GM19043 (cell line): ENCODE data around the gene EDIL3.
"Not testable (repeated sequence)": the region's sequence is repeated elsewhere in the genome, so short reads cannot be mapped to it uniquely, and the experiment has no call there.

Experiments
- ATAC-seq: cut with Tn5 transposase; IDR thresholded peaks from one replicate; pipeline ENCODE4 v1.9.1; 2021; ENCODE audit warnings: low read depth; ENCODE audit not compliant: unreplicated experiment

EDIL3 gene

GRCh38 chr5:84086511-84086910, 298.2 kb downstream of the EDIL3 start:
- ATAC-seq = no peak

DNA sequence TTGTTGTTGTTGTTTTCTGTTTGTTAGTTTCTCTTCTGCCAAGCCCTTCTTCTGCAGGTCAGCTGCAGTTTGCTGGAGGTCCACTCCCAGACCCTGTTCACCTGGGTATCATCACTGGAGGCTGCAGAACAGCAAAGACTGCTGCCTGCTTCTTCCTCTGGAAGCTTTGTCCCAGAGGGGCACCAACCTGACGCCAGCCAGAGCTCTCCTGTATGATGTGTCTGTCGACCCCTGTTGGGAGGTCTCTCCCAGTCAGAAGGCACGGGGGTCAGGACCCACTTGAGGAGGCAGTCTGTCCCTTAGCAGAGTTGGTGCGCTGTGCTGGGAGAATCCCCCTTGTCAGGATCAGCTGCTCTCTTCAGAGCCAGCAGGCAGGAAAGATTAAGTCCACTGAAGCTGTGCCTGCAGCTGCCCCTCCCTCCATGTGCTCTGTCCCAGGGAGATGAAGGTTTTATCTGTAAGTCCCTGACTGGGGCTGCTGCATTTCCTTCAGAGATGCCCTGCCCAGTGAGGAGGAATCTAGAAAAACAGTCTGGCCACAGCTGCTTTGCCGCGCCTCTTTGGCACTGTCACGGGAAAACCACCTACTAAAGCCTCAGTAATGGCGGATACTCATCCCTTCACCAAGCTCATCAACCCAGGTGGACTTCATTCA, 299.2 kb downstream of the EDIL3 start:
- no peak for ATAC-seq

DNA sequence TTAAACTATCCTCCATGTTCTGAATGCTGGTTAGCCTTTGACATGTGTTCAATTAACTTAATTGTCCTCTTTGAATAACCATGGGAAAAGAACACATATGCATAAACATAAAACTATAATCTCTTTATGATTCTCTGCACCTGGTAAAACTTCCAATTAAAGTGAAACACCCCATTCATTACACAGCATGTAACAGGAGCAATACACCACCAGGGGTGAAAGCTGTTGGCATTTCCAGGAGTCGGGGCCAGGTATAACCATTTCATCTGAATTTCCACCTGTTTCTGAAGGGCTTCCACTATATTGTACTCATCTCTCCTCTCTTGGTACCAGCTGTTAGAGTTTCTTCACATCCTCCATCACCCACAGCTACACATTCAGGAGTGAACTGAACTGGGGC, 303.8 kb downstream of the EDIL3 start:
- ATAC-seq = no peak

- ATAC-seq = no peak
Measured at GRCh38 chr5:84072339-84072738, 312.3 kb downstream of the EDIL3 start.

GRCh38 chr5:84069608-84070179, 315.0 kb downstream of the EDIL3 start:
- no peak for ATAC-seq

GRCh38 chr5:84063041-84063440, 321.6 kb downstream of the EDIL3 start:
- ATAC-seq = no peak

DNA sequence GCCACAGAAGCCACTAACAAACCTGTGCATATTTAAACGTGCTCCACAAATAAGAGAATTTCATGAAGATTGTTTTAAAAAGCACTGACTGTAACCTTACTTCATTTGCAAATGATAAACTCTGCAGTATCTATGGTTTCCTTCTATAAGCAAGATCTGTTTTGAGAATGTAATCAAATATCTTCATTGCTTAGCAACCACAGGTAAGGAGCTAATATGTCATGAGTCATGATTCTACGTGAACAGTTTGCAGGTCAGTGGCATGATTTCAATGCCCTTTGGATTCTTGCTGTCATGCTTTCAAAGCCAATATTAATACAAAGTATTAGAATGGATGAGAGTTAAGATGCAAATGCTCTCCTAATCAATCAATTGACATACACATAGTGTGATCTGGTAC, 325.0 kb downstream of the EDIL3 start:
- no peak for ATAC-seq

DNA sequence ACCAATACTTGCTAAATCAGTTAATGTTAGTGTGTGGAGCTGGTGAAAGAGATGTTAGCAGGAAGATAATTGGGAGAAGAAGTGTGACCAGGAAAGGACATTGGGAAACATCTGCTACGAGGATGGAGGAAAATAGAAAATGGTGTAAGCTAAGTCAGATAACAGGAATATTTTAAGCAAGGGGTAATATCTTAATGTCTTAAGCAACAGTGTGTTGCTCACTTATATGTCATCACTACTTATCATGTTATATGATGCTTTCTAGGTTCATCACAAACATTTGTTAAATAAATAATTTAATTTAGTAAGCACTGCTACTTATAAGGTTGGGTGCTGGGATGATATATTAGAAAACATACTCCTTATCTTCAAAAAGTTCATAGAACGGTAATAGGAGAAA, 326.1 kb downstream of the EDIL3 start:
- ATAC-seq = no peak

DNA sequence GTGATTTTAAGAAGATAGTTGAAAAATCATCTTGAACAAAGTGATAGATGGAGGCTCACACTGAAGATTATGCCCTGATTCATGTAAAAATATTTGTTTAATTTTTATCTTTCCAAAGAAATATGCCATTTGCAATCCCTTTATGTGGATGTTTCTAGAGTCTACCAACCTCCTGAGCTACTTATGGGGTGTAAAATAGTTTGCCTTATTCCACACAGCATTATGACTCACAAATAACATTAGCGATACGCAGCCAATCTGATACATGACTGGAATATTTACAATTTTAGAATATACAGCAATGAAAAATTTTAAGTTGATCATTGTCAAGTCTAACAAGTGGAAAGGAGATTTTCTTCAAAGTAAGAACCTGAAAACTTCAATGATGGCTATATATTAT, 327.5 kb downstream of the EDIL3 start:
- ATAC-seq = no peak

DNA sequence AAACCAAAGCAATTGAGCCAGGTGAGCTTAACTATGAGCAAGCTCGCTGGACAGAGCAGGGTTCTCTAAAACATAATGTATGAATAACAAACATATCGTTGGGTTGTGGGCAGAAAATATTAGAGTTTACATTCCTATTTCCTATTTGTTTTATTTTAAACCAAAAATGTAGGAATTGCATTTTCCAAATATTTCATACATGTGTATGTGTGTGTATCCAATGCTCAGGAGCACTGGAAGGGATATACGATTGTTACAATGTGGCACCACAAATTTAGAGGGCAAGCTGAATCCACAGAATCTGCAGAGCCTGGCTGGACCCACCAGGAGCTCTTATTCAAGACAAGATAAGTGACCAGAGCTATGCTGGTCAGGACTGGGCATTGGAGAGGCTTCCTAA, 338.7 kb downstream of the EDIL3 start:
- ATAC-seq = no peak

GRCh38 chr5:84036842-84037241, 347.8 kb downstream of the EDIL3 start:
- ATAC-seq = no peak

DNA sequence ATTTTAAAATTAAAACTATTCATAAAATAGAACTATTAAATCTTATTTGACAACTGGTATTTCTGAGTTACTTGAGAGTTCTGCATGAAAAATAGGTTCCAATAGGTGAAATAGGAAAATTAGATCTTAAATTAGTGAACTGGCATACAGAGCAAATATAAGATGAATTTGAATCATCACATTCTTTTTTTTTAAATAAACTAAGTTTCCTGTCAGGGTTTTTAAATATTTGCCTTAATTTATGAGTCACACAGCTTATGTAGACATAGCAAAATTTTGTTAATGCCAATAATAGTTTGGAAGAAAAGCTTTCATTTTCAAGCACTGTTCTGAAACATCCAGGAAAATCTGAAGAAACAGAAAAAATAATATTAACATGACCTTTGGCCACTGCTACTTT, 352.4 kb downstream of the EDIL3 start:
- ATAC-seq = no peak

- no peak for ATAC-seq
Measured at GRCh38 chr5:84028093-84028492, 356.6 kb downstream of the EDIL3 start.

DNA sequence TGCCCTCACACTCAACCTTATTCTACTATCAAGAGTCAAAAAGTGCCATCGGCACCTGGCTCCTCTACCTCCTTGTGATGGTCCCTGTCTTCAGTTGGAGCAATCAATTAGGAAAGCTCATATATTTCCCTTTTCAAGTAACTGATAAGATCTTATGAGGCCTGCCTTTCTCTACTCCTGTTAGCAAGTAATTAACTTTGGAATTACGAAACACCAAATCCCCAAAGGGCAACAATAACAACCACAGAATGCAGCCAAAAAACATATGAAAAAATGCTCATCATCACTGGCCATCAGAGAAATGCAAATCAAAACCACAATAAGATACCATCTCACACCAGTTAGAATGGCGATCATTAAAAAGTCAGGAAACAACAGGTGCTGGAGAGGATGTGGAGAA, 366.2 kb downstream of the EDIL3 start:
- ATAC-seq = not testable (repeated sequence)

GRCh38 chr5:84017523-84018172, 367.0 kb downstream of the EDIL3 start:
- ATAC-seq = no peak

DNA sequence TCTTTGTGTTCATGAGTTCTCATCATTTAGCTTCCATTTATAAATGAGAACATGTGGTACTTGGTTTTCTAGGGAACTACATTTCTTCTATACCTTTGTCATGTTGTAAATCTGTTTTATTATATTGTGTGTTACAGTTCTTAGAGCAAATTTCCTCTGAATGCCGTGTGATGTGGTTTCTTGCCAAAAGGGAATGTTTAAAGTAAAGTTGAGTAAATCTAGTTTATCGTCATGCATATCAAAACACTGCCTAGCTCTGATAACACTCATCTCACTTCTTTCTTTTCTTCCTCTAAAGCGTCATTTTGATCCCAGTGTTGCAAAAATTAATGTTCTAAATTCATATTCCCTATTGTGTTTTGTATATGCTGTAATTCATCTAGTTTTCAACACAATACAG, 368.6 kb downstream of the EDIL3 start:
- ATAC-seq = no peak

DNA sequence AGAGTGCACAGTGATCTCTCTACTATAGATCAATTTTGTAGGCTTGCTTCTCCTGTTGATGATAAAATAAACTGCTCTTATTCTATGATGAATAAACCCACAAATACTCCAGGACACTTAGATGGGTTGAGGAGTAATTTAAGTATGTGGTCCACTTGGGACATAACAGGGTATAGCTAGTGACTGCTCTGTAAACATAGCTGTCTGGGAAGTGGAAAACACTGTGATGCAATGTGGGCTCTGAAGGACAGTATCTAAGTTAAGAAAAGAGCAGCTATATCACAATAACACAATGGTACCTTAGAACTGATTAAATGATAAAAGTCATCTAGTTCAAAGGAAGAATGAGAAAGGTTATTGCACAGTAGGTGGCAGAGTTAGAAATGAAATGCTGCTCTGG, 369.7 kb downstream of the EDIL3 start:
- ATAC-seq = no peak

DNA sequence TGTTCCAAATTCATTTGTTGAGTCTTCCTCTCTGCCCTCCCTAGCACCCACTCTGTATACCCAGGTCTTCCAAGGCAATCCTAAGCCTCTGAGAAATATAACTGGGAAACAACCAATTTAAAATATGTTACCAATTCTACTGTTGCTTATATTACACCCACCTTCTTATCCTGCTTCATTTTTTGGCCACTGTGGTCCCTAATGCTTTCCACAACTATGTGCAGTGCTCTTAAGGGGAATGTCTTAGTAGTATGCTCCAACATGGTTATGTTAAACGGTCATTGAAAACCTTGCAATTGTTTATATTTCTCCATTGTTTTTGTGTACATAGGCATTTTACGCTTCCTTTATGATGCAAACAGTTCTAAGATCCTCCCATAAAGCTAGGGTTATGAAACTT, 390.9 kb downstream of the EDIL3 start:
- ATAC-seq = no peak

DNA sequence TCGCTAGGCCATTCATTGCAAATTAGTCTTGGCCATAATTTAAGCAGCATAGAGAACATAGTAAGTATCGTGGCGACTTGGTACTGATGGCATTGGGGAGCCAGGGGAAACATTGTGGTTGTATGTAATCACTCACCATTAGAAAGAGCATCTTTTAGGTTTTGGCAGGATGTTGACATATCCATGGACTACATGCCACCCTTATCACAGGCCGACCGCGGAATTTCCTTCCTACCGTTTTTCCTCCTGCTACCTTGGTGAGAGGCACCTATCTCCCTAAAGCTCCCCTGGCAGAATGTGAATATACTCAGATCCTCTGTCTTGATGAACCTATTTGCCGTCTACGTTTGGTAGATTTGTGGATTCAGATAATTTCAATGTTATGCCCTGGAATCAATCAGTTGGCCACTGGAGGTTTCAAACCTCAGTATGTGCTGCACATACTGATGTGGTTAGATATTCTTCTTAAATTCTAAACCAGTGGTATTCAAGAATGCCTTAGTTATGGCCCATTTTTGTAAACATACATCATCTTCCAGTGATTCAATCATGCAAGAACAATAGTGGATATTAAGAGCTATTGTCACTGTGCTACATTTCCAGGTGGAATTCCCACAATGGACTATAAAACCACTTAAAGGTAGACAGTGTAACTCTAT, 393.0 kb downstream of the EDIL3 start:
- ATAC-seq = no peak

DNA sequence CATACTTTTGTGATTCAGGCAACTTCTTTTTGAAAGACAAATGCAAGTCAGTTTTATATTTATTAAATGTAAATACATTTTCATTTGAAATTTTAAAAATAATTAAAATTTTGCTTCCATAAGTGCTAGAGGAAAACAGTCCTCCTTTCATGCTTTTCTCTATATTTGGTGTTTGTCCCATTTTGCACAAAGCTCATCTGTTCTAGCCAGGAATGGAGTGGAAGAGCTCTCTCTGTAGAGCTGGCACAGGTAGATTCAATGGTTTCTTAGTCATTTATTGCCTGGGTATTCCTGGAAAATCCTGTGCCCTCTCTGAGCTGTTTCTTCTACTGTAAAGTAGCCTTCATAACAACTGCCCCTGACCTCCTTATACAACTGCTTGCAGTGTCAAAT, 396.4 kb downstream of the EDIL3 start:
- ATAC-seq = no peak

DNA sequence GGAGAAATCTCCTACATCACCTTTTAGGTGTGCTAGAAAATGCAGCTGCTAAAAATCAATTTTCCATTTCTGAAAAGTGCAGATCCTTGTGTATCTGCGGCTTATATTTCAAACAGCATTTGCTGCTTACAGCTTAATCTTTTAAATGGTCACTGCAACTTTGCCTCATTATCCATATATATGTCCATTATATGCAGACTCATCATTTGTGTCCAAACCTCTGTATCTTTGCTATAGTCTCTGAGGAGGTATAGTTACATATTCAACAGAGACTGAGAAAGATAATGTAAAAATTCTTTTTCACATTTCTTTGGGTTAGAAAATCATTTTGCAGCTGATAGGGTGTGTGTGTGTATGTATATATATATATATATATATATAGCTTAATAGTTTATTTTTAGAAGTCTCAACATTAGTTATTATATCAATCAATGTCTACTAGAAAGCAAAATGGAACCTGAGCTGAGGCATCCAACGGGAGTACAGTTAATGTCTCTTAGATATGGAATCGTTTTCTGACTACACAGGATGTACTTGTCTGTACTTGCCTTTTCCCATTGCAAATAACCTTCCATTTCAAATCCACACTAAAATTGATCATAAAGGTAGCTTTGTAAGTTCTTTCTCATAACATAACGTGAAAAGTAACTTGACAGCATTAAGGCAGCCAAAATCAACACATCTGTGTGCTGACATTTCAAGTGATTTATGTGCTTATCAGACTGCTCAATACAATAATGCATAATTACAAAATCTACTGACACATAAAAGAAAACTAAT, 397.0 kb downstream of the EDIL3 start:
- ATAC-seq = no peak
